HG03095 (cell line): ENCODE measurements around the gene TTL.
"Not testable (repeated sequence)": the region's sequence is repeated elsewhere in the genome, so short reads cannot be mapped to it uniquely, and the experiment has no call there.

ENCODE experiments used
- ATAC-seq: cut with Tn5 transposase; IDR thresholded peaks from one replicate; pipeline ENCODE4 v1.9.1; 2021; ENCODE audit warnings: moderate library complexity; ENCODE audit not compliant: unreplicated experiment

Gene TTL

DNA sequence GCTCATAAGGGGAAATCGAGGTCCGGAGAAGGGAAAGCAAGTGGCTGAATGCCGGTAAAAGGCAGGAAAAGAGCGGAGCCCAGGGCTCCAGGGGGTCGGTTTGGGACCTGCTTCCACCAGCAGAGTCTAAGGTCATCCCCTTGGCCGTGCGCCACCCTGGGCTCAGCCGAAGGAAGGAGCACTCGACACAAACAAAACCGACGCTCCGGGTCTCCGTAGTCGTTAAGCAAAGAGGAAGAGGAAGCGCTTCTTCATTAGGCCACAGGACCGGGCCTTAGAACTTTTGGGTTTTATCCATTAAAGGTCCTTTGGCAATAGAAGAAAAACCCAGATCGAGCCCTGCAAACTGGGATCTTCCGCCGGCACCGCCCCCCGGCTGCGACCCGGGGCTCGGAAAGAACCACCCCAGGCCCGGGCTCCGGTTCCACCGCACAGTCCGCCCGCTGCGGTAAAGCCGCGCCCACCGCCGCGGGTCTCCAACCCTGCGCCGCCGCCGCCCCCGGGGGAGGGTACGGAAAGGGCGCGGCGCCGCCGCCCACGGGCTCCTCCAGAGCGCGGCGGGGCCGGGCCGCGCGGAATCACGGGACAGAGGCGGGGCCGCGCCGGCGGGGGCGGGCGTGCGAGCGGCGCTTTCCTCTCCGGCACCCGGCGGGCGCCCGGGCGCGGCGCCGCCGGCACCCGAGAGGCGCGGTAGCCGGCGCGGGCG, at the start of gene TTL:
TSS of gene TTL (plus strand) at position 629 of the 706 bp plus-strand sequence. CDS start 189 bp downstream, outside the sequence.
- ATAC-seq: peak; percentile 73

DNA sequence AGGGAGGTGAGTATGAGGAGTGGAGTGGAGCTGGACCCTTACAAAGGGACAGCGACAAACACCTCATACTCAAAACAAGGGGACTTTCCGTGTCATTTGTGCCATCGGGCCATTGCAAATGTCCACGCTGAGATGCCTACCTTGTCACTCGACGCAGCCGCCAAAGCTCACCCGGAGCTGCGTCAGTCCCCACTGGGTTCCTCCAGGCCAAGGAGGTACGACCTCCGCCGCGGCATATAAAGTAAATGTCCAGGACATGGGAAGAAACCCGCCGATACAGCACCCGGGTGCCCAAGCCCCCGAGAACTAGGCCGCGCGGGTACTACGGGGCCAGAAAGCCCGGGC, 49.6 kb upstream of the TTL start:
- ATAC-seq: not testable (repeated sequence)

DNA sequence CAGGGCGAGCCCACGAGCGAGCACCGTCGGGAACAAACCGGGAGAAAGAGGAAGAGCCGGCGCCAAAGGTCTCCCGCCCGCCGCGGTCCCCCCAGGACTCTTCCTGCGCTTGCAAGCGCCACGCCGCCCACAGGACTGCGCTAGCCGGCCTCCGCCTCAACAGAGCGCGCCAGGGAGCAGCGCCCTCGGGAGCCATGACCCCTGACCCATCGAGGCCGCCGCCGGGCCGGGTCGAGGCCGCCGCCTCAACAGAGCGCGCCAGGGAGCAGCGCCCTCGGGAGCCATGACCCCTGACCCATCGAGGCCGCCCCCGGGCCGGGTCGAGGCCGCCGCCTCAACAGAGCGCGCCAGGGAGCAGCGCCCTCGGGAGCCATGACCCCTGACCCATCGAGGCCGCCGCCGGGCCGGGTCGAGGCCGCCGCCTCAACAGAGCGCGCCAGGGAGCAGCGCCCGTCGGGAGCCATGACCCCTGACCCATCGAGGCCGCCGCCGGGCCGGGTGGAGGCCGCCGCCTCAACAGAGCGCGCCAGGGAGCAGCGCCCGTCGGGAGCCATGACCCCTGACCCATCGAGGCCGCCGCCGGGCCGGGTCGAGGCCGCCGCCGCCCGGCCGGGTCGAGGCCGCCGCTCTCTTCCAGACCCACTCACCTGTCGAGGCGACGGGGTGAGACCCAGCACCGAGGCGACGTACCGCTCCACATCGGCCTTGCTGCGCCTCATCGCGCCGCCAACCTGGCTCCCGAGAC, 49.0 kb upstream of the TTL start:
- ATAC-seq: peak; percentile 38

DNA sequence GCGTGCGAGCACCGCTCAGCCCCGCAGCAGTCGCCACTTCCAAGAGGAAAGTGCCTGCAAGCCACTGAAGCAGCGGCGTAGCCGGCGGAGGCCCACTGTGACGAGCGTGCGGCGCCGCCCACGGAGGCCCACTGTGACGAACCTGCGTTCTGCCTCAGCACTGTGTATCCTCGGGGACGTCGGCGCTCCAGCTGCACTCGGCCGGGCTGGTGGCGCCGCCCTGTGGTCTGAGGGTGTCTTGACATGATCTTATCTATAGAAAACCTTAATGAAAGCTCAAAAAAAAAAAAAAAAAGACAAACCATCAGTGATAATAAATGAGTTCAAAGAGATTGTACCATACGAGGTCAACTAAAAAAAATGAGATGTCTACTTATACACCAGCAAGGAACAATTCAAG, 48.5 kb upstream of the TTL start, which contains the start of gene RGPD8:
TSS of gene RGPD8 (minus strand) at position 166 of the 400 bp plus-strand sequence. CDS start 192 bp downstream, outside the sequence.
- ATAC-seq: peak; percentile 97

DNA sequence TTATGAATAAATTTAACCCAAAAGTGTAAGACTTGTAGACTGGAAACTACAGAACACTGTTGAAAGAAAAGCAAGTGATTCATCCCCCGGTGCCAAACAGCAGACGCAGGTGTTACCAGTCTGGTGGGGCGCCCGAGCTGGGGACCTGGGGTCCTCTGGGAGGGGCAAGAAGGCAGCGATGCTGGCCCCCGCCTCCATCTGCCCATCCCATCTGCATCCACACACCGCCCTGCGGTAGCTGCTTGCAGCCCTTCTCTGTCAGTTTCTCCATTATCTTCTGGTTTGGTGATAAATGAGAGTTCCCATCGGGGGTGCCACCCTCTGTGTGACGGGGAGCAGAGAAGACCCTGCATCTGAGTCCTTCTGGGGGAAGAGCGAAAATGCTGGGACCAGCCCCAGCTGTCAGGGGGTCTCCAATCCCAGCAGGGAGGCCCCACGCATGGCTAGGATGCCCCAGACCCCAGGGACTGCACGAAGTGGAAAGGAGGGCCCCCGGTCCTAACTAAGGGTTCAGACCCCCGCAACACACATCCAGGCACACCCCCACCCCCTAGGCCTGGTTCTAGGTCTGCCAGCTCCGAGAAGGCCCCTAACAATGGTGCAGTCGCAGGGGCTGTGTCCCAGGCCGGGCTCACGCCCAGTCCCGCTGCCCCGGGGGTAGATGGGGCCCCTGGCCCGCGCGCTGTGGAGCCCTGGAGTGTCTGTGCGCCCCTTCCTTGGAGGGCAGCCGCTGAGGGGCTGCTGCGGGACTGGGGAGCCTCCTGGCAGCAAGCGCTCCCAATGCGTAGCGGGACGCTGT, 47.8 kb upstream of the TTL start:
- ATAC-seq: no peak

DNA sequence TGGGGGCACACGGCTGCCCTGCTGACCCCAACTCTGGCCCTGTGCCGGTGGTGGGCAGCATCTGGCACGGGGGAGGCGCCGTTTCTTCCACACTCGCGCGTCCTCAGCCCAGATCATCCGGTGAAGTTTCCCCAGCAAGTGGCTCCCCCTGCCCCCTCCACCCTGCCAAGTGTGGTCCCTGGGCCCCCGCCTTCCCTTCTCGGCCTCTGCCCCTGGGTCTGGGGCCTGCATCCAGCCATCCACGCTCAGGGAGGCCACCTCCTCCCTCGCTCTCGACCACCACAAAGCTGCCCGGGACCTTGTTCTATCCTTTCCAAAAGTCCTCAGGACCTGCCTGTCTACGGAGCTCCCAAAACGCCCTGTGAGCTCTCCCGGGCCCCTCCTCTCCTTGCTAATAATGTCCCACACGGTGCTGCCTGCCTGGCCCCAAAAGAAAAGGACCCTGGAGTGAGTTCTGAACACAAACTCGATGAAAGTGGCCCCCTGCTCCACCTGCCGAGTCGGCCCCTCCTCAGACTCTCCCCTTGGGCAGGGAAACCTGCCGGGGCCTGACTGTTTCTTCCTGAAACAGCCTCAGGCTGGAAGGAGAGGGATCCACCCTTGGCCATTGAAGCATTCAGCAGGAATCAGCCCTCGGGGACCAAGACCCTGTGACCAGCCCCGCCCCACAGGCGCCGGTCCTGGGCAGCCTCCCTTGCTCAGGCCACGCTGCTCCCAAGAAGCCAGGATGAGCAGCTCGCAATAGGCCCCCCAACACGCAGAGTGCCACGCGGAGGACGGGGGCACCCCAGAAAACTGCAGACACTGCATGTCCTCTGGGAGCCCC, 46.9 kb upstream of the TTL start:
- not testable (repeated sequence) for ATAC-seq

DNA sequence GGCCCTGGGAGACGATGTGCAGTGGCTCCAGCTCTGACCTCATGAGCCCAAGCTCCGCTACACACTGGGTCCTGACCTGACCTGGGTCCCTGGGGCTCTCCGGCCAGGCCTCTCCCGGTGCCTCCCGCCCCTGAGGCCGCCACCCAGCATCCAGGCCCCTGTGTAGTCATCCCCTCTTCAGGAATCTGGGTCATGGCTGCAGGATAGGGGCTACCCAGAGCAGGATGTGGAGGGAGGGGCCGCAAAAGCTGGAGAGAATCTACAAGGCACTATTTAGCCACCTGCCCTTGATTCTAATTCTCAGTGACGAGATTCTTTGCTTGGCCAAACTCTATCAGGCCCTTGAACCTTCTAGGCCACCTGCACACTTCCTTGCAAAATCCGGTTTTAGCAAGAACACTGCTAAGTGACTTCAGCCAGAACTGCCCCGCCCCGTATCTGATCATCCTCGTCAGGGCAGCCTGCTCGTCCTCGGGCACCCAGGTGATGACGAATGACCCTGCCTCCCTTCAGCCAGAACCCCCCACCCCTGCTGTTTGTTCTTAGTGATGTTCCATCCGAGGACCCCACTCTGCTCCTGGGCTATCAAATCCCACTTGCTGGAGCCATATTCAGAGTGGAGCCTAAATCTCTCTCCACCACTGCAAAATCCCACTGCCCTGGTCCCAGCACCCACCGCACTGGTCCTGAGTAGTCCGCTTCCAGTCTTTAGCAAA, 46.1 kb upstream of the TTL start:
- not testable (repeated sequence) for ATAC-seq

DNA sequence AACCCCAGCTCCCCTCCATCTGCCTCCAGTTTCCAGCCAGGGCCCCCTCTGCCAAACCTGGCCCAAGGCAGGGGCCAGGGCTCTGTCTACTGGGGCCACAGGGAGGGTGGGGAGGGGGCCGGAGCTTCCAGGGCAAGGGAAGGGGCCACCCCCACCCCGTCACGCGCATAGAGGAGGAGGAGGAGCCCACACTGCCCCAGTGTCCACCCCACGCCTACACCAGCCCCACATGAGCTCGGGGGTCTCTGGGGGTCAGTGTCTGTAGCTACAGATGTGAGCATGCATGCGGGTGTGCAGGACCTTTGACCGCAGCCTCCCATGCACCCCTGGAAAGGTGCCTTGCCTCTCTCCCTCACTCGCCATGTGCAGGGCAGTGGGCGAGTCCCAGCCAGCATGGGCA, 45.0 kb upstream of the TTL start:
- ATAC-seq: not testable (repeated sequence)

DNA sequence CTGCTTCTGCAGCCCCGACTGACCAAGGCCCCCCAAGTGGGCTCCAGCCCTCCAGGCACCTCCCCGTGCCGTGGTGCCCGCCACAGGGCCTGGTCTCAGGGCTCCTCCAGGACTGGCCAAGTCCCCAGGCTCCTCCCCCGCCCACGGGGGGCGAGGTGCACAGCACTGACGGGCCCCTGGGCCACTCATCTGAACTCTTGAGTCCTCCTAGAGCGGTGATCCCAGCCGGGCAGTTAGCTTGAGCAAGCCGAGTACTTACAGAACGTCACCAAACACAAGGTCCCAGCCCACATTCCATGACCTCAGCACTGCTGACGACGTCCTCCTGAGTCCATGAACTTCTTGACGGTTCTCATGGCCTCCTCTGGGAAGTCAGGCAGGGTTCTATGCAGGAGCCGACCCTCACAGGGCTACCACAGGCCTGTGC, 44.5 kb upstream of the TTL start:
- ATAC-seq: not testable (repeated sequence)

DNA sequence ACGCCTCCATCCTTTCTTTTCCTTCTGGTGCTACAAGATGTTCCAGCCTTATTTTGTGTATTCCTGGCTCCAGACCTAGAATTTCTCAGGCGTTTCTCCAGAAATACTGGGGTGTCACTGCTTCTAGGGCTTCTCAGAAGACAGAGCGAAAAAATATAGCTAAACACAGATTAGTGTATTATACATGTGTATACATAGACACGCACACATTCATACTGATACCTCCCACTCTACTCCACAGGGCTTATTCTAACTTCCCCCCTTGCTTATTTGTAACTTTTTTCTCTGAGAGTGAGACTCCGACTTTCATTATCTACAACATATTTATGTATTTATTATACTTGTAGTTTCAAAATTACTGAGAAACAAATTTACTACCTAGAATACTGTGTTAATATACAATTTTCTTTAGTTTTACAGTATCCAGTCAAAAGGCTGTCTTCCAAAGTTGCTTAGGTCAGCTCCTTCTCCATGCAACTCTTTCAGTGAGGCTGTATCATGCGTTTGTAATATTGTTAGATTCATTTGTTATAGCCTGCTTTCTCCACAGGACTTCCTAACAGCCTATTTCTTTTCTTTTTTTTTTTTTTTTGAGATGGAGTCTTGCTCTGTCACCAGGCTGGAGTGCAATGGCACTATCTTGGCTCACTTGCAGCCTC, 43.2 kb upstream of the TTL start:
- ATAC-seq: not testable (repeated sequence)

DNA sequence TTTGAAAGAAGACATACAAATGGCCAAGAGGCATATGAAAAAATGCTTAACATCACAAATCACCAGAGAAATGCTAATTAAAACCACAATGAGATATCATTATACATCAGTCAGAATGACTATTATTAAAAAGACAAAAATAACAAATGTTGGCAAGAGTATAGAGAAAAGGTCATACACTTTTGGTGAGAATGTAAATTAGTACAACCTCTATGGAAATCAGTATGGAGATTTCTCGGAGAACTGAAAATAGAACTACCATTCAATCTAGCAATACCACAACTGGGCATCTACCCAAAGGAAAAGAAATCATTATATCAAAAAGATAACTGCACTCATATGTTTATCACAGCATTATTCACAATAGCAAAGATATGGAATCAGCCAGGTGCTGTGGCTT, 37.7 kb upstream of the TTL start:
- ATAC-seq: not testable (repeated sequence)

DNA sequence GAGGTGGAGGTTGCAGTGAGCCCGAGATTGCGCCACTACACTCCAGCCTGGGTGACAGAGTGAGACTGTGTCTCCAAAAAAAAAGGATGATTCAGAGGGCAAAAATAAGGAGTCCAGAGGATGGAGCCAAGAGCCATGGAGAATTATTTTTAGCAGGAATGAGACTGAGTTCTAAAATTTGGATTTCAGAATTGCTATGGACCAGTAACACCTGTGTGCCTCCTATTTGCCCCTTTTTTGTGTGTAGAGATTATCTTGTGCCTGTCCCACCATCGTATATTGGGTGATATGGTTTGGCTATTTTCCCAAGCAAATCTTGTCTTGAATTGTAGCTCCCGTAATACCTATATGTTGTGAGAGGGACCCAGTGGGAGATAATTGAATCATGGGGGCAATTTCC, 32.1 kb upstream of the TTL start:
- ATAC-seq: no peak

DNA sequence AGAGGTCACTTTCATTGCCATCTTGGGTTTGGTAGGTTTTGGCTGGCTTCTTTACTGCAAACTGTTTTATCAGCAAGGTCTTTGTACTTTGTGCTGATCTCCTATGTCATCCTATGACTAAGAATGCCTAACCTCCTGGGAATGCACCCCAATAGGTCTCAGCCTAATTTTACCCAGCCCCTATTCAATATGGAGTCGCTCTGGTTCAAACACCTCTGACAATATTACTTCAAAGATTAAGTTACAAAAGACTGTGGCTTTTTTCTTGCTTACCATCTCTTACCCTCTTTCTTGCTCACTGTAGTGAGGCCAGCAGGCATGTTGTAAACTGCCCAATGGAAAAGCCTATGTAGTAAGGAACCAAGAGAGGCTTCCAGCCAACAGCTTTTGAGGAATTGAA, 30.6 kb upstream of the TTL start:
- ATAC-seq: no peak

DNA sequence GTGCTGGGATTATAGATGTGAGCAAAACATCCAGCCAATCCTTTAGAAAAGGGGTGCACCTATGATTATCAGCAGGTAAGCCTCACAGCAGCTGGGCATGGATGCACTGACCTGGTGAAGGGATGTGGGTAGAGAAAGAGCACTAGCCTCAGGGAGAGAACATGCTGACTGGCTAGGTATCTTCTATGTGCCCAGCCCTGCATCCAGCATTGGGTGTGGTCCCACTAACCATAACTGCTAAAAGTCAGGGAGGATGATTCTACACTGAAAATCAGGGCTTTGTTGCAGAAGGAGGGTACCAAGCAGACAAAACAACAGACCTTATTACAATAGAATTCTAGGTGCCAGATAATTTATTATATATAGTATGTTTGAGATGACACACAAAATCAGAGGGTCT, 27.4 kb upstream of the TTL start:
- no peak for ATAC-seq

DNA sequence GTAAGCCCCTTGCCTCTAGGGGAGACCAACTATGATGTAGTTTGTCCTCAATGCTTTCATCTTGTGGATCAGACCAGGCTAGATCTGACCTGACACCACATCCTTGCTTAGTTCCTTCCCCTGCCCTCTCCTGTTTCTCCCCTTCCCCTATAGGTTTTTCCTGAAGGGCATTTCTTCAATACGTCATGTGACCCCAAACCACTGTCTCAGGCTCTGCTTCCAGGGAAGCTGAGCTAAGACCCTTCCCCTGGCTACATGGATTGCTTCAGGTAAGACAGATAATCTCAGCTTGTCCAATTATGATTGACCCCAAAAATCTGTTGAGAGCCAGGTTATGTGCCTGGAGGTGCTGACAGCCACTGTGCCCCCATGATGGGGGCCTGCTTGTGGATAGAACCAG, 22.6 kb upstream of the TTL start:
- ATAC-seq: no peak

DNA sequence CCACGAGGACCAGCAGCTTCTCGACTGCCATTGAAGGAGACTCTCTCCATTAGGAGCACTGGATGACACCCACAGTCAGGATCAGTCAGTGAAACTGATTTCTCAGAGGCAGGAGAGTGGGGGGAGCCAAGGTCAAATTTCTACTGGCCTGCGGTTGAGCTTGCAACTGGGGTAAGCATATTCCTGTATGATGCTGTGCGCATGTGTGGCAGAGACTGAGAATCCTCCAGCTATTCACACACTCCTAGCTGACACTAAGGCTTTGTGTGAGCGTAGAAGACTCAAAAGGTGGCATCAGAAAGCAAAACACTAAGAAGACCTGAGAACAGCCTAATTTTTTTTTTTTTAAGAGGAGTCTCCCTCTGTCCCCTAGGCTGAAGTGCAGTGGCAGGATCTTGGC, 19.8 kb upstream of the TTL start:
- ATAC-seq: no peak

DNA sequence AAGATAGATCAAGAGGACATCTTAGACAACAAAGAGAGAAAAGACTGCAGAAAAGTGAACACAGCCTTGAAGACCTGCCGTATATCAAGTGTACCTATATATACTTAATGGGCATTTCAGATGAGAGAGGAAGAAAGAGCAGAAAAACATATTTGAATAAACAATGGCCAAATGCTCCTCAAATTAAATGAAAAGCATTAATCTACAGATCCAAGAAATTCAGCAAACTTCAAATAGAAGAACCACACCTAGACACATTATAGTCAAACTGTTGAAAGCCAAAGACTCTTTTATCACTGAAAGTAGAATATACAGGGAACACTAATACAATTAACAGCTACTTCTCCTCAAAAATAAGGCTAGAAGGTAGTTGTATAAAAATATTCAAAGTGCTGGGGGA, 18.7 kb upstream of the TTL start:
- no peak for ATAC-seq

DNA sequence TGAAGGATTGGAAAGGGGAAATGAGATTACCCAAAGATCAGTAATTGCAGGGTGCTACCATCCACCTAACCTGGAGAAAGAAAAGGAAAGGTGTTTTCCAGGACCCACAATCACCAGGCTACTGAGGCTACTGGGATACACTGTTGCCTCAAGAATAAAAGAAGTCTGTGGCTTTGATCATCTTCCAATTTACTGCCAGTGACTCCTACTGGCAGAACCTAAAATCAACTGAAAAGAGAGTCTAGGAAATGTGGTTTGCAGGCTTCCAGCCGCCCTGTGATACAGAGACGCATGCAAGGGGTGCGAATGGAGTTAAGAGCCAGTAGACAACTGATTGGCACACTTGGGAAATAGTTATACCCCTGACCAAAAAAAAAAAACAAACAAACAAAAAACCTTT, 16.6 kb upstream of the TTL start:
- no peak for ATAC-seq

DNA sequence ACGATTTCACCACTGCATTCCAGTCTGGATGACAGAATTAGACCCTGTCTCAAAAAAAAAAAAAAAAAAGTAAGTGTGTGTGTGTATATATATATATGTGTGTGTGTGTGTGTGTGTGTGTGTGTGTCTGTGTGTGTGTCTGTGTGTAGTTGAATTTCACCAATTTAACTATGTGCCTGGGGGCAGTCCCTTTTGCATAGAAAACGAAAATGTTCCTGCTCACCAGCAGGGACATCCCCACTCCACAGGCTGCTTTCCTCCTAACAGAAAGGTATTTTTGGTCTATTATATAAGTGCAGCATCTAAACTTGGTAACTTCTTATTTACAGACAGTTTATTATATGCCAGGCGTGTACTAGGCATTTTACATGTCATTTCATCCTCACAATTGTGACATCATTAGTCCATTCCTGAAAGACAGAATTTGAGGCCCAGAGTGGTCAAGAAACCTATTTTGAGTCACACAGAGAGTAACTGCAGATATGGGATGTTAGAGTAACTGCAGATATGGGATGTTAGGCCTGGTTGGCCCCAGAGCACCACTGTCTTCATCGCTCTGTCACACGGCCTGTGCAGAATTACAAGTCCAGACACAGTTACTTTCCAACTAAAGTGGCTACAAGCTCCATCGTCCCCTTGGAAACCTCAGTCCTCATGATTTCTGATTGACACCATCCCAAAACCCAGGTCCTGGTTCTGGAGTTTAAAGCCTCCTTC, 9.3 kb upstream of the TTL start:
- ATAC-seq: no peak
